GM19023 (cell line): ENCODE results near the gene SPINDOC.
"Not testable (repeated sequence)": the region's sequence is repeated elsewhere in the genome, so short reads cannot be mapped to it uniquely, and the experiment has no call there.

ENCODE experiments used
- ATAC-seq: cut with Tn5 transposase; IDR thresholded peaks from one replicate; pipeline ENCODE4 v1.9.1; 2021; ENCODE audit warnings: mild to moderate bottlenecking, moderate library complexity; ENCODE audit not compliant: unreplicated experiment

SPINDOC gene, protein sequence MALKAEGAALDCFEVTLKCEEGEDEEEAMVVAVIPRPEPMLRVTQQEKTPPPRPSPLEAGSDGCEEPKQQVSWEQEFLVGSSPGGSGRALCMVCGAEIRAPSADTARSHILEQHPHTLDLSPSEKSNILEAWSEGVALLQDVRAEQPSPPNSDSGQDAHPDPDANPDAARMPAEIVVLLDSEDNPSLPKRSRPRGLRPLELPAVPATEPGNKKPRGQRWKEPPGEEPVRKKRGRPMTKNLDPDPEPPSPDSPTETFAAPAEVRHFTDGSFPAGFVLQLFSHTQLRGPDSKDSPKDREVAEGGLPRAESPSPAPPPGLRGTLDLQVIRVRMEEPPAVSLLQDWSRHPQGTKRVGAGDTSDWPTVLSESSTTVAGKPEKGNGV

DNA sequence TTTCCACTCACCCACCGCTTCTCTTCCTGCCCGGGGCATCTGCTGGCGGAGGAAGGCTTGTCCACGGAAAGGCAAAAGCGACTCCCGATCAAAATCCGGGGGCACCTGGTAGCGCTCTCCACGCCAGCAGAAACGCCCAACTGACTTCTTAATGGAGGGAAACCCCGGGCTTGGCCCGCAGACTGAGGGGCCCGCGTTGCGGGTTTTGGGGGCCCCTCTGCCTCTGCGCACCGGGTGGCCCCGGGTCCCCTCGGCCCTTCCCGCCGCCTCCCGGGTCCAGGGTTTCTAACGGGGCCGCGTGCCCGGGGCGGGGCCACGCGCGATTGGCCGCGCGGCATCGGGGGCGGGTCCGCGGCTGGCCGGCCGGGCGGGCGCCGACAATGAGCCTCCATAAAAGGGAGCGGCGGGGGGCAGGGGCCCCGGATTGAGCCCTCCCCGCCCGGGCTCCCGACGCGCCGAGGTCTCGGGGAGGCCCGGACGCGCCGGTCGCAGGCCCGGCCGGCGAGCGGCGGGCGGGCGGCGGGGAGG lies at the start of gene SPINDOC:
Gene SPINDOC (plus strand): TSS at position 422 of the 528 bp plus-strand sequence. CDS start 231 bp downstream, outside the sequence.
- ATAC-seq: peak; percentile 75

DNA sequence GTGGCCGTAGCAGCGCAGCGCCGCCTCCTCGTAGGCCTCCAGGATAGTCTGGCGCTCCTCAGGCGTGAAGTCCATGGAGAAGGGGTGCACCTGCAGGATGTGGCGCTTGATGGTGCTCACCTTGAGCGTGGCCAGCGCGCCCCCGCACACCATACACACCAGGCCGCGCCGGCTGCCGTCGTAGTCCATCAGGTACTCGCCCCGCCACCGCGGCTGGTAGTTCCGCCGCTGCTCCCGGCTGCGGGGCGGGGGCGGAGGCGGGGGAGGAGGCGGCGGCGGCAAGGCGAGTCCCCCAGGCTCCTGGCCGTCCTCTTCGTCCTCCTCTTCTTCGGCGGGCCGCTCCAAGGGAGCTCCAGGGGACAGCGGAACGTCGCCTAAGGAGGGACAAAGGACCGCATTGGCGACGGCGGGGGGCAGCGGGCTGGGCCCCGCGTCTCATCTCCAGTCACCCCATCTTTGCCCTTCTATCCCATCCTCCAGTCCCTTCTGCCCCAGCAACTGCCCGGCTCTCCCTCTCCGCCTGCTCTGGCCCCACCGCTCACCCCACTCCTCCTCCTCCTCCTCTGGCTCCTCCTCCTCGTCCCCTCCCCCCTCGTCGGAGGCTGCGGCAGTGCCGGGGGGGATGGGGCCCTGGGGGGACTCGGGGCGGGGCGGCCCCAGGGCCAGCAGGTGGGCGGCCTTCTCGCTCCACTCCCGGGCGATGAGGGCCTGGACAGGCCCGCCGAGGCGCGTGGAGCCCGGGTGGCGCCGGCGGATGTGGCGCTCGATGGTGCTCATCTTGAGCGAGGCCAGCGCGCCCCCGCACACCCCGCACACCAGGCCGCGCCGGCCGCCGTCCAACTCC lies 49.5 kb upstream of the SPINDOC start:
- ATAC-seq: no peak

DNA sequence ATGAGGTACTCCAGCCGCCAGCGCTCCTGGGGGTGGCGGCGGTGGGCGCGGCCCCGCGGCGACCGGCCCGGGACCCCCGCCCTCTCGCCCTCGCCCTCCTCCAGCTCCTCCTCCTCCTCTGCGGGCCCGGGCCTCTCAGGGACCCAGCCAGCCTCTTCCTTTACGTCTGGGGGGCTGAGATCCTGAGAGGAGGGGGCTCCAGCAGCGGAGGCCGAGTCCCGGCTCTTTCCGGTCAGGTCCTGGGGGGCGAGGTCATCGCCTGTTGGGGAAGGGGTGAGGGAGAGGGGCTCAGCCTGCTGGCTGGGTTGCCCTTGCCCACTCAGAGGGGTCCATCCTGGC lies 48.9 kb upstream of the SPINDOC start:
- no peak for ATAC-seq

DNA sequence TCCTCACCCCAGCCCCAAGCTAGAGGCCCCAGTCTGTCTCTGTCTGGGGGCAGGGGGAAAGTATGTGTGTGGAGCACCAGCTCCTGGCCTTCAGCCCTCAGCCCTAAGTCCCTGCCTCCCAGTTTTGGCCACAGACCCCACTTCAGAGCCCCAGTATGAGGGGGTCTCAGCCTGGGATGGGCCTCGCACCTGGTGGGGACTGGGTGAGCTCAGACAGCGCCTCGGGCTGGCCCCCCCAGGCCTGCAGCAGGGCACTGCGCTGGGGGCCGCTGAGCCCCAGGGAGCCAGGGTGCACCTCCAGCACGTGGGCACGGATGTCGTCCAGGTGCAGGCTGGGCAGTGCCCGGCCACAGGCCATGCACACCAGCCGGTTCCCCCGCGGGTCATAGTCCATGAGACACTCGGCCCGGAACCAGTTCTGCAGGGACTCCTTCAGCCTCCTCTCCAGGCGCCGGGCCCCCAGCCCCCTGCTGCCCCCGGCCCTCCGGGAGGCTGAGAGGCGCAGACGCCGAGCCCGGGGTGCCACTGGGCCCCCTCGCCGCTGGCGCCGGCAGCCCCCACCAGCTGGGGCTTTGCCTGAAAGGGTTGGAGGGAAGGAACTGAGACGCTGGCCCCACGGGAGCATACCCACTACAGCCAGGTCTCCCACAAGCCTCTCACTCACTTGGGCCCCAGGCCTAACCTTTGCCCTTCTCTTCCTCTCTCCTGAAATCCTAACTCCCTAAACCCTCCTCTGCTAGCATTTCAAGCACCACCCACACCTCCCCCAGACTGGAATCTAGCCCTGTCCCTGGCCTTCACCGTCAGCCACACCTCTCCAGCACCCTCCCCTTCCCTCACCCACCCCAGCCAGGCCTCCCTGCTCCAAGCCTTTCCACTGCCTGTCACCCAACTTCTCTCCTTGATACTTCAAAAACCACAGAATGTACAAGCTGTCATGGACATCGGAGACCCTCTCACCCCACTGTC lies 48.3 kb upstream of the SPINDOC start:
- no peak for ATAC-seq

DNA sequence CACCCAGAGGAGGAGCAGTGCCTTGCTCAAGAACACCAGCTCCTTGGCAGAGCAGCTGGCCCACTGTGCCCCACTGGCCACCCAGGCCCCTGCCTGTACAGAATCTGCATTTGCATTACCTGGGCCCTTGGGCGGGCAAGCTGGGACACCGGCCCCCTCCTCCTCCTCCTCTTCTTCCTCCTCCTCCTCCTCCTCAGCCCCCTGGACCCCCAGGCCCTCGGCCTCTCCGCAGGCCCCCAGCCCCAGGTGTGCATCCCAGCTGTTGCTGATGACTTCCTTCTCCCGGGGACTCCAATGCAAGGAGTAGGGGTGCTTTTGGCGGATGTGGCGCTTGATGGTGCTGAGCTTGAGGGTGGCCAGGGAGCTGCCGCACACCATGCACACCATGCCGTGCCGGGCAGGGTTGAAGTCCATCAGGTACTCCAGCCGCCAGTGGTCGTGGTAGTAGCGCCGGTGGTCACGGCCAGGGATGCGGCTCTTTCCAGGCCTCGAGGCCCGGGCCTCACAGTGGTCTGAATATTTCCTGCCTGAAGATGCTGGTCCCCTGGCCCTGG lies 47.5 kb upstream of the SPINDOC start:
- ATAC-seq: no peak

DNA sequence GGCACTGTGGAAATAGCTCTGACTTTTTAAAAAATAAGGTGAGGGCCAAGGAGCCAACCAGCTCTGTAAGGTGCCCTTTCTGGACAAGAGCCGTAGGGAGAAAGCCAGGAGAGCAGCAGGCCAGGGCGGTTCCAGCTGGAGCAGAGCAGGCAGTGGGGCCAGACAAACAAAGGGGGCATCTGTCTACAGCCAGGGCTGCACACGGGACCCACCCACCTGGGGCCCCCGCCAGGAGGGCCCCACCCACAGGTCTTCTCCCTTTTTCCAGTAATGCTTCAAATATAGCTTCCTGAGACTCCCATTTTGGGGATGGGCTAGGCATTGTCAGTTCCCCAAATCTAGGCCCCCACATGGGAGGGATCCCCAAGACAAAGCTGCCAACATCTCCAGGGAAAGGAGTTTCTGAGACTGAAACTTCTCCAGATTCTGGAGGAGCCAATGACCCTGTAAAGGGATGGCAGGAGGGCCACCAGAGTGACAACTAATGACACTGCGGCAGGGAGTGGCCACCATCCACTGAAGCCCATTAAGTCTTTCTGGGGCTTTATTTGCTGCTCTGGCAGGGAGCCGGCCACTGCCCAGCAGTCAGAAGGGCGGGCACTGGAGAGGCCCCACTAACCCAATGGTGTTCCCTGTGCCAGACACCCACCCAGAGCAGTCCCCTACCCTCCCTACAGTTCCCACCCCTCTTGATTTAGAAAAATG lies 46.6 kb upstream of the SPINDOC start:
- no peak for ATAC-seq

DNA sequence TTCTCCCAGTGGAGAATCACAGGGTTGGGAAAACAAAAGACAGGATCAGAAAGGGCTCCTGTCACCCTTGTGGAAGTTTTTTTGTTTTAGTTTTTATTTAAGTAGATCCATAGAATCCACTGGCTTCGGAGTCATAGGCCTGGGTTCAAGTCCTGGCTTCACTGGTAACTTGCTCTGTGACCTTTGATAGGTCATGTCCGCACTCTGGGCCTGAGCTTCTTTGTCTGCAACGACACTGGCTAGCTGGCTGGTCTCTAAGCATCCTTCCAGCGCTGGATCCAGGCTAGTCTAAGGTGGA lies 46.0 kb upstream of the SPINDOC start:
- no peak for ATAC-seq

DNA sequence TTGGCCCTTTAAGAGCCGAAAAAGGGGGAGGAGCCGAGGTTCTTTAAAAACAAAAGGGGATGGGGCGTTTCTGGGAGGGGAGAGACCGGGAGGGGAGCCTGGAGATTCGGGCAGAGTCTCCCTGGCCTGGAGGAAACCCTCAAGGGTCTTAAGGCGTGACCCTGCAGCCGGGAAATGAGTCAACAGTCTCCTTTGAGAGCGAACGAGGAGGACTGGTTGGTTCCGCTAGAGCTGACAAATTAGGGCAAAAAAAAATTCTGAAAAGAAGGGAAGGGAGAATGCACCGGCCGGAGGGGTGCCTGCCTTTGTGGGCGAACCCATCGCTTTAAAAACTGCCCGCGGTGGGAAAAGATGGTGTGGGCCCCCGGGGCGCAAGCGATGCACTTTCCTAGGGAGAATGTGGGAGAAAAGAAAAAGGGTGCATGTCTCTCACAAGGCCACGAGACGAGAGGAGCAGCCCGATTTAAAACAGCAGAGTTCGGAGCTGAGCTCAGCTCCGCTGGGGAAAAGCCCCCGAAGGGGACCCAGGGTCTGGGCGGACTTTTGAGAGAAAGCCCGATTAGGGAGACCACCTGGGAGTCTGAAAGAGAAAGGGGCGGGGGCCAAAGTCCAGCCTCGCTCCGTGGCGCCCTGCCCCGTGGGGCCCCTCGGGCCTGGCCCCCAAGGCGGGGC lies 45.6 kb upstream of the SPINDOC start:
- ATAC-seq: no peak

DNA sequence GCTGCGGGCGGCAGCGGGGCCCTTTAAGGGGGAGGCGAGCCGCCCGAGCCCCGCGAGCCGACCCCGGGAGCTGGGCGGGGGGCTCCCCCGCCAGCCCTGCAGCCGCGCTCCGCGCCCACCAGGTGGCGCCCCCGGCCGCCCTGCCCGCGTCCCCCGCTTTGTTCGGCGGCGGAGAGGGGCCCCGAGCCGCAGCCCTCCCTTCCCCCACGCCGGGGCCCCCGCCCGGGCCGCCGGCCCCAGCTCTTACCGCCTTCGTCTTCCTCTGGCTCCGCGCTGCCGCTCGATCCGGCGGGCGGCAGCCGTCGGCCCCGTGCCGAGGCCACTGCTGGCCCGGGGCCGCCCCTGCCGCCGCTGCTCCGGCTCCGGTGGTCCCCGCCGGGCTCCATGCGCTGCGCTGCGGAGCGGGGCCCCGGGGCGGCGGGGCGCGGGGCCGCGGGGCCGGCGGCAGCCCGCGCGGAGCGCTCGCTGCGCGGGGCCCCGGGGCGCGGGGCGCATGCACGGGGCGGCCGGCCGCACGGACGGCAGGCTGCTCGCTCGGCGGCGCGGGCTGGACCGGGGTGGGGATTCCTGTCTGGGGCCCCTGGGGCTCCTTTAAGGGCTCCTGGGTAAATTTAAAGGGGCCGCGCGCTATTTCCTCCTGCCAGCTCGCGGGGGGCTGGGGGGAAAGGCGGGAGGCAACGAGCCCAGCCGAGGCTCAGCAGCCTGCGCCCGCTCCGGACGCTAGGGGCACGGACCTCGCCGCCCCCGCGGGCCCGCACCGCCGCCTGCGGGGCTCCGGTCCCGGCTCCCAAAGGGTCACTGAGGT lies 44.8 kb upstream of the SPINDOC start, which contains the start of gene ZFTA:
Gene ZFTA (minus strand): TSS at position 539 of the 805 bp plus-strand sequence. CDS start 153 bp downstream, at position 386.
- peak; percentile 54 for ATAC-seq

DNA sequence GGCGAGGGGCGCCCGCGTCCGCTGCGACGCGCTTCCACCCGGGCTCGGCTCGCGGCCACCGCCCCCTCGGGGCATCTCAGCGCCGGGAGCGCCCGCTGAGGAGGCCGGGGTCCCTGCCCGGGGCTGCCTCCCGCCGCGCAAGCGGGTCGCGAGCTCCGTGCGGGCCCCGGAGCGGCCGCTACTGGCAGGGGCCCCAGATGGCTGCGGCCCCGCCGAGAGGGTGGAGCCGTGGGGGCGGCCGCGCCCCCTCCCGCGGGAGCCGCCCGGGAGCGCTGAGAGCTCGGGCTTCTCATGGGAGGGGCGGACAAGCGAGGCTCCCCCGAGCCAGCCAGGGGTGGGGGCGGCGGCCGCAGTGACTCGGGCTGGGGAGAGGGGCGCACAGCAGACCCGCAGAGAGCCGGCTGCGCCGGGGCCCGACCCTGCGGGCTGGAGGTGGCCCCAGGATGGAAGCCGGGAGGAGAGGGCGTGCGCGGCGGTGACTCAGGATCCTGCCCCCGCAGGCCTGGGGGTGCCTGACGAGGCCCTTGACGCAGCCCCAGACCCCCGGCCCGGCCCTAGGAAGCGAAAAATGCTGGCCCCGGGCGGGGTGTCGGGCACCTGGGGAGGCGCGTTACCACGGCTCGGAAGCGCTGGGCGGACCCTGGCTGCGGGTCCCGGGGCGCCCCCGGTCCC lies 44.1 kb upstream of the SPINDOC start:
- peak; percentile 35 for ATAC-seq

DNA sequence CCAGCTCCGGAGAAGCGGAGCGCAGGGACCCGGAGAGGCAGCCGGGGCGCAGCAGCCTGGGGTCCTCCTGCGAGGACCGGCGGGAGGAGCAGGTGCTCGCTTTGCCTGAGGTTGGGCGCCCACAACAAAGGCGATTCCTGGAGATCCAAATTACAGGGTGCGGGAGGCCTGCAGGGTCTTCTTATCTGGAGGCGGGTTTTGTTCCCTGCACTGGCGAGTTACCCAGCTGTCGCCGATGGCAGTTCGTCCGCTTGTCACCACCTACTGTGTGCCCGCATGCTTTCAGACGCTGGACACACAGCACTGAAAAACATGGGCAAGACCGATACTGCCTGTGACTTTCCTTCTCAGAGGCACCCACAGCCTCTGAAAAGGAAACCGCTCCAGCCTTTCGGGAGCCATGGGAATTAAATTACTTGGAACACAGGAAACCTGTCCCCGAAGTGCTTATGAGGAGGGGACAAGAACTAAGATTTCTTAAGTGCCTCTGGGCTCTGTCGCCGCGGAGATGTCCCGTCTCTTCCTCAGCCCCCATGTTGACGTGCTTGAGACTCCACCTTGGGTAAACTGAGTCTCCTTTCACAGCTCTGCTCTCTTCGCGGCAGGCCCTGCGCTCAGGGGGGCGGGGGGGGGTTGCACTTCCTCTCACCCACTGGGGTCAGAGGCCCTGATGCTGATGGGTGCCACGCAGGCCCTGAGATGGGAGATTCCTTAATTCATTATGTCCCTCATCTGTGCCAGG lies 43.4 kb upstream of the SPINDOC start:
- no peak for ATAC-seq

DNA sequence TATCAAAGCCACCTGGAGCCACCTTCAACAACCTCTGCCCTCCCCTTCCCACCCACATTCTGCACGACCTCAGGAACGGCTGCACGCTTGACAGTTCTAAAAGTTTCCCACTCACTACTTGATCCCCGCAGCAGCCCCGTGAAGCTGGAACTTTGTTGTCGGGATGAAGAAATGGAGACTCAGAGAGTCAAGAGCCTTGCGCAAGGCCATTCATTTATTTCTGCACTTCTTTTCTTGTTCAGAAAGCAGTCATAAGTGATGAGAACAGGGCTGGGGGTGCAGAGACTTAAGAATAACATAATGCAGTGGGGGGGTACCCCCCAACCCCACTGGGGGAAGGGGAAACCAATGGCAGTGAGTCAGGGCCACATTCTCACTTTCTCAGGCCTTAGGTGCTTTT lies 42.5 kb upstream of the SPINDOC start:
- no peak for ATAC-seq

DNA sequence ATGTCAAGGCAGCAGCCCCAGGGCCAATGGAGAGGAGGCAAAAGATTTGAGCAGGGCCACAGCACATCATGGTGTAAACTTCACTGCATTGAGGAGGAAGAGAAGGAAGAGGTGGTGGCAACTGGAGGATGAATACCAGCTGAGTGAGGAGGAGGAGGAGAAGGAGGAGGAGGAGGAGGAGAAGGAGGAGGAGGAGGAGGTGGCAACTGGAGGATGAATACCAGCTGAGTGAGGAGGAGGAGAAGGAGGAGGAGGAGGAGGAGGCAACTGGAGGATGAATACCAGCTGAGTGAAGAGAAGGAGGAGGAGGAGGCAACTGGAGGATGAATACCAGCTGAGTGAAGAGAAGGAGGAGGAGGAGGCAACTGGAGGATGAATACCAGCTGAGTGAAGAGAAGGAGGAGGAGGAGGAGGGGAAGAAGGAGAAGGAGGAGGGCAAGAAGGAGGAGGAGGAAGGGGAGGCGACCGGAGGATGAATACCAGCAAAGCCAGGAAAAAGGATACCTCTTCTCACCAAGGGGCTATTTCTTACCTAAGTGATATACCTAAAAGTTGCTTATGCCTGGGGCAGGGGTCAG lies 41.4 kb upstream of the SPINDOC start:
- ATAC-seq: not testable (repeated sequence)

DNA sequence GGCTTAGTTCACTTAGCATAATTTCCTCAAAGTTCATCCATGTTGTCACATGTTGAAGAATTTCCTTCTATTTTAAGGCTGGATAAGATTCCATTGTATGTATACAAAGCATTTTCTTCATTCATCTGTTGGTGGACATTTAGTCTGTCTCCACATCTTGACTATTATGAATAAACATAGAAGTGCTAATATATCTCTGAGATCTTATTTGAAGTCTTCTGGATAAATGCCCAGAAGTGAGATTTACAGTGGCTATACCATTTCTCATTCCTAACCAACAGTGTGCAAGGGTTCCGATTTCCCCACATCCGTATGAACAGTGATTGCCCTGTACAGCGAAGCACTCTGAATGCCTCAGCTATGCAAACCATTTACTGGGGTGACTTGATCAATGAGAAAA lies 38.1 kb upstream of the SPINDOC start:
- no peak for ATAC-seq

DNA sequence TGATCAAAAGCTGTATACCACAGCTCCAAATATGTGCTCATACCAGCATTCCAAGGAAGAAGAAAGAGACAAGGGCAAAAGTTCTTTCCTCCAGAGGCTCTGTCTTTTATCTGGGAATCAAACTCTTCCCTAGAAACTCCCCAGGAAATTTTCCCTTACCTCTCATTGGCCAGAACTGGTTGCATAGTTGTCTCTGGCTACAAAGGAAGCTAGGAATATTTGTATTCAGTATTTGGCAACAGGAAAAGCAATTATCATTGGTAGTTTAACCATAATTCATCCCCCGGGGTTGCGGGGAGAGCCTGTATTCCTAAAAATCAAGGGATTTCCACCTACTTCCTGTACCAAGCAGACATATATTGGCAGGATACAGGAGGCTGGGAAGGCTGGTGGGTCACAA lies 34.2 kb upstream of the SPINDOC start:
- ATAC-seq: no peak

DNA sequence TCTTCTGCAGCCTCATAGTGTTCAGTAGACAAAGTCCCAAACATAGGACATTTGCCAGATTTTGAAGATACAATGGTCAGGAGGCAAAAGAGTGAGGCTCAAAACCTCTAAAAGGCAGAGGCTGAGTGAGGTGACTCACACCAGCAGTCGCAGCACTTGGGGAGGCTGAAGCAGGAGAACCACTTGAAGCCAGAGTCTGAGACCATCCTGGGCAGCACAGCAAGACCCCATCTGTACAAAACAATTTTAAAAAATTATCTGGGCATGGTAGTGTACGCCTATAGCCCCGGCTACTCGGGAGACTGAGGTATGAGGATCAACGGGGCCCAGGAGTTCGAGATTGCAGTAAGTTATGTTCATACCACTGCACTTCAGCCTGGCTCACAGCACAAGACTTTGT lies 30.5 kb upstream of the SPINDOC start:
- ATAC-seq: no peak
